ENCODE results near the gene ZSWIM5. TPM values are rescaled to one million over a fixed set of nuclear protein-coding genes. Genes with fewer than 3 reads are reported as not detected.
A peak's percentile ranks its signal among the peaks of the same experiment; 100 is the strongest.

The ZSWIM5 gene
- total RNA-seq, 3 donors from 2014 or later (not counting 1 experiment from before 2014, with no cell fraction given), result 1.1 to 2.3 (median 1.3) TPM

DNA sequence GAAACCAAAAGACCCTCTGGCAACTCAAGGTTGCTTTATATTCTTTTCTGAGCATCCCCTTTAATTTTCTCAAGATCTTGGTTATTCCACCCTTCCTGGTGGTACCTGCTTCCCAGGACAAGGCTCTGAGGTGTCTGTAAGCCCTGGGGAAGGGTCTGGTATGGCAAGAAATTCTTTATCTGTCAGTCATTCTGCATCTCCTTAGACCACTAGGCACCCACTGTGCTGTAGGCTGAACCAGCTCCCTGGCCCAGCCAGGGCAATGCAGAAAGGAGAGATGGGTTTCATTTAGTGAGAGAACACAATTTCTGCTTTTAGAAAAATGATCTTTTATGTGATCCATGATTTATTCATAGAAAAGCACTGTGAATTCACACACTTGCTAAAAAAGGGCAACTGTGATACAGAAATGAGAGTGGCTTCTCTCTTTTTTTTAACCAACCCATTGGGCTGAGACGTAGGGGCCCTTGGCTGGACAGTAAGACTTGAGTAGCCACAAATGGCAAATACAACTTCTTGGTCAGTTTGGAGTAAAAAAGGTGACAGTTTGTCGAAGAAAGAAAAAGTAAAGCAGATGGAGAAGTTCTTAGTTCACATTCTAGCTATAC is 190.2 kb downstream of the ZSWIM5 start:
- ATAC-seq, result no peak
- no peak overlapping the region for H3K4me3 Mint-ChIP-seq
- no peaks in the 10 kb centered on the region for H3K27me3 ChIP-seq (ENCODE audit: control insufficient read depth, insufficient read depth, low read length)
- peaks cover 20% of the 10 kb centered on the region for H3K4me1 ChIP-seq (ENCODE audit: control insufficient read depth, insufficient read depth, low read length)
- H3K27ac ChIP-seq (ENCODE audit: low read length), result no peak overlapping the region
- no peak for DNase-seq
- intact Hi-C loops (cut with micrococcal nuclease), result no loop called here
- no peaks in the 10 kb centered on the region for H3K9me3 ChIP-seq (ENCODE audit: control insufficient read depth, insufficient read depth, low read length)
- no peaks in the 10 kb centered on the region for H3K36me3 Mint-ChIP-seq
- peaks cover 26 to 34% of the 10 kb centered on the region in 2 donors for H3K4me1 Mint-ChIP-seq
- H3K4me3 ChIP-seq (ENCODE audit: low read length), result no peak overlapping the region
- TF ChIP-seq, protein P1, sequence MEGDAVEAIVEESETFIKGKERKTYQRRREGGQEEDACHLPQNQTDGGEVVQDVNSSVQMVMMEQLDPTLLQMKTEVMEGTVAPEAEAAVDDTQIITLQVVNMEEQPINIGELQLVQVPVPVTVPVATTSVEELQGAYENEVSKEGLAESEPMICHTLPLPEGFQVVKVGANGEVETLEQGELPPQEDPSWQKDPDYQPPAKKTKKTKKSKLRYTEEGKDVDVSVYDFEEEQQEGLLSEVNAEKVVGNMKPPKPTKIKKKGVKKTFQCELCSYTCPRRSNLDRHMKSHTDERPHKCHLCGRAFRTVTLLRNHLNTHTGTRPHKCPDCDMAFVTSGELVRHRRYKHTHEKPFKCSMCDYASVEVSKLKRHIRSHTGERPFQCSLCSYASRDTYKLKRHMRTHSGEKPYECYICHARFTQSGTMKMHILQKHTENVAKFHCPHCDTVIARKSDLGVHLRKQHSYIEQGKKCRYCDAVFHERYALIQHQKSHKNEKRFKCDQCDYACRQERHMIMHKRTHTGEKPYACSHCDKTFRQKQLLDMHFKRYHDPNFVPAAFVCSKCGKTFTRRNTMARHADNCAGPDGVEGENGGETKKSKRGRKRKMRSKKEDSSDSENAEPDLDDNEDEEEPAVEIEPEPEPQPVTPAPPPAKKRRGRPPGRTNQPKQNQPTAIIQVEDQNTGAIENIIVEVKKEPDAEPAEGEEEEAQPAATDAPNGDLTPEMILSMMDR (IDR thresholded peaks at IDR 0.05), result no peak
- no peak overlapping the region for H3K27ac Mint-ChIP-seq
- no peaks in the 10 kb centered on the region for H3K9me3 Mint-ChIP-seq
- 60% methylated on average over 1 of the region's 2 CpGs for WGBS (ENCODE audit: insufficient coverage)
- peaks cover 2% of the 10 kb centered on the region for H3K36me3 ChIP-seq (ENCODE audit: control insufficient read depth, insufficient read depth, low read length)
- H3K27me3 Mint-ChIP-seq (ENCODE audit: low read depth in 2 of 2), result no peaks in the 10 kb centered on the region

DNA sequence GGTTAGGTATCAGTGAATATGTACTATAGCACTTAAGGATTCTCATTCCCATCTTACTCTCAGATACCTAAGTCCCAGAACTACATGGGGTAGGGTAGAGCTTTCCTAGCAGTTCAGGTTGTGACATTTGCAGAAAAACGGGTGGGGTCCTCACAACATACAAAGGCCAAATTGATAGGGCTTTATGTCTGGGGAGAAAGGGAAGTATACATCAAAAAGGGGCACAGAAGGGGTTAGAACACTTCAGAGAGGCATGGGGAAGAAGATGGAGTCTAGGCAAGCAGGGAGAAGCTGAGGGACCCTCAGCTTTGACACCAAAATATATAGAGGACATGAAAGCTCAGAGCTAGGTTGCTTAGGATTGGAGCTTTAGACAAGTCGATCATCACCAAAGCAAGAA is 190.7 kb downstream of the ZSWIM5 start:
- TF ChIP-seq, protein P1 (IDR thresholded peaks at IDR 0.05), result no peak
- intact Hi-C loops (cut with micrococcal nuclease), result no loop called here
- no peak for ATAC-seq
- no peaks in the 10 kb centered on the region for H3K9me3 Mint-ChIP-seq
- no peak overlapping the region for H3K4me3 ChIP-seq (ENCODE audit: low read length)
- H3K9me3 ChIP-seq (ENCODE audit: control insufficient read depth, insufficient read depth, low read length), result no peaks in the 10 kb centered on the region
- peaks cover 22% of the 10 kb centered on the region for H3K4me1 ChIP-seq (ENCODE audit: control insufficient read depth, insufficient read depth, low read length)
- H3K4me1 Mint-ChIP-seq, result peaks cover 27 to 36% of the 10 kb centered on the region in 2 donors
- H3K27me3 Mint-ChIP-seq (ENCODE audit: low read depth in 2 of 2), result no peaks in the 10 kb centered on the region
- WGBS (ENCODE audit: insufficient coverage), result 77% methylated on average over 2 of the region's 2 CpGs
- DNase-seq, result no peak
- H3K36me3 Mint-ChIP-seq, result no peaks in the 10 kb centered on the region
- no peak overlapping the region for H3K4me3 Mint-ChIP-seq
- peaks cover 2% of the 10 kb centered on the region for H3K36me3 ChIP-seq (ENCODE audit: control insufficient read depth, insufficient read depth, low read length)
- H3K27ac ChIP-seq (ENCODE audit: low read length), result no peak overlapping the region
- H3K27ac Mint-ChIP-seq, result no peak overlapping the region
- H3K27me3 ChIP-seq (ENCODE audit: control insufficient read depth, insufficient read depth, low read length), result no peaks in the 10 kb centered on the region

DNA sequence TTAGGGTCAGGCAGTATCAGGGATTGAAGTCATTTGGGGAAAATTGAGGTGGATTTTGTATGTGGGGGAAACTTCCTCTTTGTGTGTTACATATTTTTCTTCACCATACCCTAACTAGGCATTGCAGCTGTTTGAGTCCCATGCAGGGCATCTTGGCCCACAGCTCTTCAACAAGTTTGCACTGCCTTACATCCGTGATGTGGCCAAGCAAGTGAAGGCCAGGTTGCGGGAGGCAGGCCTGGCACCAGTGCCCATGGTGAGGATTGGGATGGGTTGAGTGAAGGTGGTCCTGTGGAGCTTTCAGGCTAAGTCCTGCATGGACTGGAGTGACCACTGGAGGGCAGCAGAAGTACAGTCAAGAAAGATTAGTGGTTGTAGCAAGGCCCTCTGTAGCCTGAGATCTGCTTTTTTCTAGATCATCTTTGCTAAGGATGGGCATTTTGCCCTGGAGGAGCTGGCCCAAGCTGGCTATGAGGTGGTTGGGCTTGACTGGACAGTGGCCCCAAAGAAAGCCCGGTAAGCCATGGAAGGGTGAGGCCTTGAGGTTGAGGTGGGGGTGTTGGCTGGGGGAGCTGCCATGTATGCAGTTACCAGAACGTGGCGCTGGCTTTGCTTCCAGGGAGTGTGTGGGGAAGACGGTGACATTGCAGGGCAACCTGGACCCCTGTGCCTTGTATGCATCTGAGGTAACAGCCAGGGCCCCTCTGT is 191.9 kb downstream of the ZSWIM5 start:
- intact Hi-C loops (cut with micrococcal nuclease), result loop anchor here (1.0 to 5.0 kb wide), 4 partner anchors 237 to 556 kb away; partner anchors contain the start of gene RPS8
- peaks cover 34% of the 10 kb centered on the region for H3K4me1 ChIP-seq (ENCODE audit: control insufficient read depth, insufficient read depth, low read length)
- no peak overlapping the region for H3K27ac ChIP-seq (ENCODE audit: low read length)
- DNase-seq (peak; percentile 67 to 91), ATAC-seq (peak; percentile 48 to 67 (median 48))
- no peaks in the 10 kb centered on the region for H3K9me3 Mint-ChIP-seq
- H3K4me1 Mint-ChIP-seq, result peaks cover 35 to 48% of the 10 kb centered on the region in 2 donors
- H3K4me3 ChIP-seq (ENCODE audit: low read length), result no peak overlapping the region
- TF ChIP-seq, protein P1 (IDR thresholded peaks at IDR 0.05), result peak; percentile 79
- no peaks in the 10 kb centered on the region for H3K27me3 ChIP-seq (ENCODE audit: control insufficient read depth, insufficient read depth, low read length)
- H3K36me3 Mint-ChIP-seq, result no peaks in the 10 kb centered on the region
- H3K36me3 ChIP-seq (ENCODE audit: control insufficient read depth, insufficient read depth, low read length), result peaks cover 2% of the 10 kb centered on the region
- H3K4me3 Mint-ChIP-seq, result peak overlapping the region; percentile 72
- no peaks in the 10 kb centered on the region for H3K9me3 ChIP-seq (ENCODE audit: control insufficient read depth, insufficient read depth, low read length)
- no peaks in the 10 kb centered on the region for H3K27me3 Mint-ChIP-seq (ENCODE audit: low read depth in 2 of 2)
- peak overlapping the region; percentile 51 to 77 for H3K27ac Mint-ChIP-seq
- 54% methylated on average over 6 of the region's 6 CpGs for WGBS (ENCODE audit: insufficient coverage)
